GM23248 (cell line): ENCODE results near the gene SH3GL3. TPM values are rescaled to one million over a fixed set of nuclear protein-coding genes. Genes with fewer than 3 reads are reported as not detected.

ENCODE experiments used
- DNase-seq: peaks from one replicate; pipeline ENCODE4 v3.0.0-alpha.2; 2015
- H2AFZ ChIP-seq: fragments of 200-600 bp; sonication (generic); 2 replicates; pipeline ENCODE4 v1.6.1; 2016; ENCODE audit warnings: antibody characterized with exemption
- H3F3A ChIP-seq: fragments of 200-600 bp; sonication (generic); 2 replicates; pipeline ENCODE4 v1.6.1; 2016; ENCODE audit warnings: mild to moderate bottlenecking, antibody characterized with exemption, mixed run types; ENCODE audit not compliant: insufficient read depth
- H3K27ac ChIP-seq: fragments of 200-600 bp; sonication (generic); 2 replicates; pipeline ENCODE4 v1.5.1; 2016; ENCODE audit warnings: mild to moderate bottlenecking
- H3K27me3 ChIP-seq: fragments of 200-600 bp; sonication (generic); replicated peaks from 2 replicates; pipeline ENCODE4 v1.6.1; 2016; ENCODE audit warnings: mild to moderate bottlenecking; ENCODE audit not compliant: insufficient read depth
- H3K36me3 ChIP-seq: fragments of 200-600 bp; sonication (generic); 2 replicates; pipeline ENCODE4 v1.6.1; 2016; ENCODE audit warnings: low read depth, mild to moderate bottlenecking
- H3K4me1 ChIP-seq: fragments of 200-600 bp; sonication (generic); 2 replicates; pipeline ENCODE4 v1.6.1; 2016; ENCODE audit warnings: mild to moderate bottlenecking; ENCODE audit not compliant: insufficient read depth
- H3K4me2 ChIP-seq: fragments of 200-600 bp; sonication (generic); one replicate; pipeline ENCODE4 v1.6.1; 2016; ENCODE audit warnings: mild to moderate bottlenecking; ENCODE audit not compliant: unreplicated experiment
- H3K4me3 ChIP-seq: fragments of 200-600 bp; sonication (generic); 2 replicates; pipeline ENCODE4 v1.5.1; 2016; ENCODE audit warnings: mild to moderate bottlenecking
- H3K79me2 ChIP-seq: fragments of 200-600 bp; sonication (generic); 2 replicates; pipeline ENCODE4 v1.6.1; 2016; ENCODE audit warnings: mild to moderate bottlenecking; ENCODE audit not compliant: insufficient read depth
- H3K9ac ChIP-seq: fragments of 200-600 bp; sonication (generic); 2 replicates; pipeline ENCODE4 v1.6.1; 2016; ENCODE audit warnings: mild to moderate bottlenecking
- H3K9me2 ChIP-seq: fragments of 200-600 bp; sonication (generic); 2 replicates; pipeline ENCODE4 v1.6.1; 2016; ENCODE audit warnings: mixed run types, mild to moderate bottlenecking, moderate library complexity; ENCODE audit not compliant: insufficient read depth
- H3K9me3 ChIP-seq: fragments of 200-600 bp; sonication (generic); one replicate; pipeline ENCODE4 v1.6.1; 2017; ENCODE audit warnings: low read depth
- H4K20me1 ChIP-seq: fragments of 200-600 bp; sonication (generic); 2 replicates; pipeline ENCODE4 v1.6.0; 2016; ENCODE audit not compliant: insufficient read depth
- EZH2 ChIP-seq: fragments of 200-600 bp; sonication (generic); IDR thresholded peaks from 2 replicates; pipeline ENCODE4 v1.6.1; 2018; ENCODE audit warnings: antibody characterized with exemption, mild to moderate bottlenecking; ENCODE audit not compliant: insufficient read depth, poor library complexity, severe bottlenecking
- EZH2phosphoT487 ChIP-seq: fragments of 200-600 bp; sonication (generic); IDR thresholded peaks from 2 replicates; pipeline ENCODE4 v1.6.1; 2018; ENCODE audit warnings: antibody characterized with exemption, moderate library complexity, mild to moderate bottlenecking, low read depth; ENCODE audit not compliant: insufficient read depth
- WGBS, 2 experiments: methylation state at CpG; one replicate each; pipeline ENCODE4 v1.1.6; 2015 to 2017; ENCODE audit warnings: low lambda C conversion rate in 2 of 2, low coverage in 1 of 2; ENCODE audit errors: missing lambda C conversion rate in 2 of 2; 5-methylcytosine and 5-hydroxymethylcytosine counted together
- in situ Hi-C: fragments of 300-500 bp; cut with MboI; formaldehyde crosslinking; loops from 2 replicates; pipeline ENCODE4 v1.15.0; 2020
- polyA plus RNA-seq: library from polyadenylated mRNA; unstranded; fragments of >200 nt; fragmentation: Nextera tagmentation; extraction: Ambion mirVana; gene quantifications from 2 replicates; pipeline ENCODE4 v1.2.1, GENCODE V29; 2016
- total RNA-seq: library from RNA; depleted of rRNA; stranded (reverse); fragments of >200 nt; shearing (Covaris generic); gene quantifications from 2 replicates; pipeline ENCODE4 v1.2.3, GENCODE V29; 2014

SH3GL3 gene
- total and polyA plus RNA-seq, 2 experiments from 2014 or later: 0.28 TPM; not detected in 1

- H3K9me2 ChIP-seq: no peaks in the 10 kb centered on the region
- no peak overlapping the region for H2AFZ ChIP-seq
- H3K4me2 ChIP-seq: no peak overlapping the region
- no peak overlapping the region for H3K4me3 ChIP-seq
- in situ Hi-C loops: no loop called here
- TF ChIP-seq EZH2: no peak
- no peak for TF ChIP-seq EZH2phosphoT487
- no peak overlapping the region for H3K27ac ChIP-seq
- peaks cover 16% of the 10 kb centered on the region for H3K27me3 ChIP-seq
- DNase-seq: peak; percentile 54
- H3F3A ChIP-seq: no peaks in the 10 kb centered on the region
- H3K36me3 ChIP-seq: no peaks in the 10 kb centered on the region
- no peaks in the 10 kb centered on the region for H3K9me3 ChIP-seq
- no peaks in the 10 kb centered on the region for H3K4me1 ChIP-seq
- 32 to 35% methylated on average over 10 of the region's 10 CpGs for WGBS, 2 experiments
- no peaks in the 10 kb centered on the region for H3K79me2 ChIP-seq
- no peaks in the 10 kb centered on the region for H4K20me1 ChIP-seq
- H3K9ac ChIP-seq: no peak overlapping the region
Measured at GRCh38 chr15:83571820-83572707, 124.9 kb downstream of the SH3GL3 start.

GRCh38 chr15:83574345-83574744 lies 127.2 kb downstream of the SH3GL3 start:
- DNase-seq: no peak
- TF ChIP-seq EZH2phosphoT487 (no peak), EZH2 (no peak)
- Histone ChIP-seq H2AFZ (no peak overlapping the region), H3K4me3 (no peak overlapping the region), H3K4me2 (no peak overlapping the region), H3K9me2 (no peaks in the 10 kb centered on the region), H3K79me2 (no peaks in the 10 kb centered on the region), H4K20me1 (no peaks in the 10 kb centered on the region), H3K9ac (no peak overlapping the region), H3K4me1 (no peaks in the 10 kb centered on the region), H3K36me3 (no peaks in the 10 kb centered on the region), H3K27me3 (peaks cover 16% of the 10 kb centered on the region), H3F3A (no peaks in the 10 kb centered on the region), H3K9me3 (no peaks in the 10 kb centered on the region), H3K27ac (no peak overlapping the region)
- in situ Hi-C loops: no loop called here
- whole genome bisulfite sequencing, 2 experiments: 41% methylated on average over 3 of the region's 3 CpGs

- no peak overlapping the region for H3K4me2 ChIP-seq
- no peaks in the 10 kb centered on the region for H3K9me3 ChIP-seq
- no peaks in the 10 kb centered on the region for H3F3A ChIP-seq
- no peak for TF ChIP-seq EZH2
- TF ChIP-seq EZH2phosphoT487: no peak
- no peaks in the 10 kb centered on the region for H4K20me1 ChIP-seq
- no peaks in the 10 kb centered on the region for H3K4me1 ChIP-seq
- H3K36me3 ChIP-seq: no peaks in the 10 kb centered on the region
- no peaks in the 10 kb centered on the region for H3K79me2 ChIP-seq
- H3K27ac ChIP-seq: no peak overlapping the region
- no peak overlapping the region for H2AFZ ChIP-seq
- in situ Hi-C loops: no loop called here
- no peak overlapping the region for H3K4me3 ChIP-seq
- 66 to 80% methylated on average over 8 of the region's 8 CpGs for WGBS, 2 experiments
- no peaks in the 10 kb centered on the region for H3K27me3 ChIP-seq
- no peaks in the 10 kb centered on the region for H3K9me2 ChIP-seq
- DNase-seq: no peak
- H3K9ac ChIP-seq: no peak overlapping the region
Measured at GRCh38 chr15:83578691-83579090, 131.6 kb downstream of the SH3GL3 start.

- Histone ChIP-seq H3K9ac (no peak overlapping the region), H3K4me1 (no peaks in the 10 kb centered on the region), H3K9me2 (no peaks in the 10 kb centered on the region), H2AFZ (no peak overlapping the region), H3K9me3 (no peaks in the 10 kb centered on the region), H3K79me2 (no peaks in the 10 kb centered on the region), H3K27ac (no peak overlapping the region), H3K27me3 (peaks cover 4% of the 10 kb centered on the region; the same call in 1 of the 2 replicates), H4K20me1 (no peaks in the 10 kb centered on the region), H3F3A (no peaks in the 10 kb centered on the region), H3K4me3 (no peak overlapping the region), H3K4me2 (no peak overlapping the region), H3K36me3 (no peaks in the 10 kb centered on the region)
- in situ Hi-C loops: no loop called here
- TF ChIP-seq EZH2 (no peak), EZH2phosphoT487 (no peak)
- no peak for DNase-seq
- WGBS, 2 experiments: 49 to 51% methylated on average over 4 of the region's 4 CpGs
Measured at GRCh38 chr15:83581381-83581780, 134.2 kb downstream of the SH3GL3 start.
